Fibroblast of skin of left biceps (primary cell): Measurements from ENCODE around the gene PCDHA1.
"Not testable (repeated sequence)": the region's sequence is repeated elsewhere in the genome, so short reads cannot be mapped to it uniquely, and the experiment has no call there.

Experiments
- DNase-seq, 2 experiments: peaks; one replicate each; pipeline ENCODE4 v3.0.0-alpha.2; 2013; ENCODE audit warnings: low read depth in 2 of 2

Gene PCDHA1

GRCh38 chr5:140849831-140850634 is 64.1 kb downstream of the PCDHA1 start:
- DNase-seq = not testable (repeated sequence)

DNA sequence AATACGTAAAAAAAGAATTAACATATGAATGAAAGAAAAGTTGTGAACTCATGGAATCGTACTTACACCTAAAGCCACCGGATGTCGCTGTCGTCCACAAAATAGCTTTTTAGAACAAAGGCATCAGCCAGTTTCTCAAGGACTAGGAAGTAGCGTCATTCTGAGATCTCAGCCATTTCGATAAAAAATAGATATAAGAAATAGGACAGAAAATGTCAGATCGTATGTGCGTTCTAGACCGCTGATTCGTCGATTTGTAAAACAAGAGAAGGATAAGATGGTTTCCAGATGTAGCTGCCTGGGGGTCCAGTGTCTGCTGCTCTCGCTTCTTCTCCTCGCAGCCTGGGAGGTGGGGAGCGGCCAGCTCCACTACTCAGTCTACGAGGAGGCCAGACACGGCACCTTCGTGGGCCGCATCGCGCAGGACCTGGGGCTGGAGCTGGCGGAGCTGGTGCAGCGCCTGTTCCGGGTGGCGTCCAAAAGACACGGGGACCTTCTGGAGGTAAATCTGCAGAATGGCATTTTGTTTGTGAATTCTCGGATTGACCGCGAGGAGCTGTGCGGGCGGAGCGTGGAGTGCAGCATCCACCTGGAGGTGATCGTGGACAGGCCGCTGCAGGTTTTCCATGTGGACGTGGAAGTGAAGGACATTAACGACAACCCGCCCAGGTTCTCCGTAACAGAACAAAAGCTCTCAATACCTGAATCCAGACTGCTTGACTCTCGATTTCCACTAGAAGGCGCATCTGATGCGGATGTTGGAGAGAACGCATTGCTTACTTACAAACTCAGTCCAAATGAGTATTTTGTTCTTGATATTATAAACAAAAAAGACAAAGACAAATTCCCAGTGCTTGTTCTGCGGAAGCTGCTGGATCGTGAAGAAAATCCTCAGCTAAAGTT is 70.1 kb downstream of the PCDHA1 start, which contains the start of gene PCDHA10:
PCDHA10 (plus strand) TSS at position 126 of the 903 bp plus-strand sequence; CDS start at position 278, 152 bp downstream.
- DNase-seq = no peak

DNA sequence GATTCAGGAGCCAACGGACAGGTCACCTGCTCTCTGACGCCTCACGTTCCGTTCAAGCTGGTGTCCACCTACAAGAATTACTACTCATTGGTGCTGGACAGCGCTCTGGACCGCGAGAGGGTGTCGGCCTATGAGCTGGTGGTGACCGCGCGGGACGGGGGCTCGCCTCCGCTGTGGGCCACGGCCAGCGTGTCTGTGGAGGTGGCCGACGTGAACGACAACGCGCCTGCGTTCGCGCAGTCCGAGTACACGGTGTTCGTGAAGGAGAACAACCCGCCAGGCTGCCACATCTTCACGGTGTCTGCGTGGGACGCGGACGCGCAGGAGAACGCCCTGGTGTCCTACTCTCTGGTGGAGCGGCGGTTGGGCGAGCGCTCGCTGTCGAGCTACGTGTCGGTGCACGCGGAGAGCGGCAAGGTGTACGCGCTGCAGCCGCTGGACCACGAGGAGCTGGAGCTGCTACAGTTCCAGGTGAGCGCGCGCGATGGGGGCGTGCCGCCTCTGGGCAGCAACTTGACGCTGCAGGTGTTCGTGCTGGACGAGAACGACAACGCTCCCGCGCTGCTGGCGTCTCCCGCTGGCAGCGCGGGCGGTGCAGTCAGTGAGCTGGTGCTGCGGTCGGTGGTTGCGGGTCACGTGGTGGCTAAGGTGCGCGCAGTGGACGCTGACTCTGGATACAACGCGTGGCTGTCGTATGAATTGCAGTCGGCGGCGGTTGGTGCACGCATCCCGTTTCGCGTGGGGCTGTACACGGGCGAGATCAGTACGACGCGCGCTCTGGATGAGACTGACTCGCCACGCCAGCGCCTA is 71.4 kb downstream of the PCDHA1 start:
- no peak for DNase-seq

- DNase-seq = no peak
Measured at GRCh38 chr5:140857987-140858240, 72.0 kb downstream of the PCDHA1 start.

DNA sequence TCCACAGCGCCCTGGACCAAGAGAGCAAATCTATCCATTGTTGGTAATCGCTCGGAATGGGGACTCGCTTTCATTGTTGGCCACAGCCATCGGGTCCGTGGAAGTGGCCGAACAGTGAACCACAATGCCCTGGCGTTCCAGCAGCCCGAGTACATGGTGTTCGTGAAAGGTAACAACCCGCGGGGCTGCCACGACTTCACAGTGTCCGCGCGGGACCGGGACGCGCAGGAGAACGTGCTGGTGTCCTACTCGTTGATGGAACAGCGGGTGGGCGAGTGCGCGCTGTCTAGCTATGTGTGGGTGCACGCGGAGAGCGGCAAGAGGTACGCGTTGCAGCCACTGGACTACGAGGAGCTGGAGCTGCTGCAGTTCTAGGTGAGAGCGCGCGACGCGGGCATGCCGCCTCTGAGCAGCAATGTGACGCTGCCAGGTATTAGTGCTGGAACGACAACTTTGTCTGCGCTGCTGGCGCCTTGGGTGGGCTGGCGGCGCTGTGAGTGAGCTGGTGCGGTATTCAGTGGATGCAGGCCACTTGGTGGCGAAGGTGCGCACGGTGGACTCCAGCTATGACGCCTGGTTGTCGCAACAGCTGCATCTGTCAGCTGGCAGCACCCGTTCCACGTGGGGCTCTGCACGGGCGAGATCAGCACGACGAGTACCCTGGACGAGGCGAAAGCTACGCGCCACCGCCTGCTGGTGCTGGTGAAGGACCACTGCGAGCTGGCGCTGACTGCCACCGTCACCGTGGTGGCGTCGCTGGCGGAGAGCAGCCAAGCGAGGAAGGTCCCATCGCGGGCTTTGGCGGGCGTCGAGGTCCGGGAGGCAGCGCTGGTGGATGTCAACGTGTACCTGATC is 76.7 kb downstream of the PCDHA1 start:
- no peak for DNase-seq

DNA sequence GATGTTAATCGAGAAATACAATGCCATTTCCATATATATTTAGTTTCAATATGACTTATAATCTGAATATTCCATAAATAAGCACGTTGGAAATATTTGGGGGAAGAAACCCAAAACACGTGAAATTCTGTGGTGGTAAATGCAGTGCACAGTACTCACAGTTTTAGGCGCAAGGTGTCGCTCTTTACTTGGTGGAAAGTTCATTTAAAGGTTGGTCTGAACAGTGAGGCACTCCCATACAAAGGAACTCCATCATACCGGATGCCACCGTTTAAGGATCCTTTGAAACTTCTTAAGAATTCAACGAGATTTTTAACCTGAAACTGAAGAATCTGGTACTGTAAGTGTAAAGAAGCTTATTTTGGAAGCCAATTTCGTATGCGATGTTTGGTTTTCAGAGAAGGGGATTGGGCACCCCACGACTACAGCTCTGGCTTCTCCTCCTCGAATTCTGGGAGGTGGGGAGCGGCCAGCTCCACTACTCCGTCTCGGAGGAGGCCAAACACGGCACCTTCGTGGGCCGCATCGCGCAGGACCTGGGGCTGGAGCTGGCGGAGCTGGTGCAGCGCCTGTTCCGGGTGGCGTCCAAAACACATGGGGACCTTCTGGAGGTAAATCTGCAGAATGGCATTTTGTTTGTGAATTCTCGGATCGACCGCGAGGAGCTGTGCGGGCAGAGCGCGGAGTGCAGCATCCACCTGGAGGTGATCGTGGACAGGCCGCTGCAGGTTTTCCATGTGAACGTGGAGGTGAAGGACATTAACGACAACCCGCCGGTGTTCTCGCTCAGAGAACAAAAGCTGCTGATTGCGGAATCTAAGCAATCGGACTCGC is 83.0 kb downstream of the PCDHA1 start, which contains the start of gene PCDHA11:
PCDHA11 (plus strand) TSS at position 237 of the 834 bp plus-strand sequence; CDS start at position 384, 147 bp downstream.
- DNase-seq = no peak

DNA sequence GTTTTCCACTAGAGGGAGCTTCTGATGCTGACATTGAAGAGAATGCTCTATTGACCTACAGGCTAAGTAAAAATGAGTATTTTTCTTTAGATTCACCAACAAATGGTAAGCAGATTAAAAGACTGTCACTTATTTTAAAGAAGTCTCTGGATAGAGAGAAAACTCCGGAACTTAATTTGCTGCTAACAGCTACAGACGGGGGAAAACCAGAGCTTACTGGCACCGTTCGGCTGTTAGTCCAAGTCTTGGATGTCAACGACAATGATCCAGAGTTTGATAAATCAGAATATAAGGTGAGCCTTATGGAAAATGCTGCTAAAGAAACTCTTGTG is 83.6 kb downstream of the PCDHA1 start:
- no peak for DNase-seq

DNA sequence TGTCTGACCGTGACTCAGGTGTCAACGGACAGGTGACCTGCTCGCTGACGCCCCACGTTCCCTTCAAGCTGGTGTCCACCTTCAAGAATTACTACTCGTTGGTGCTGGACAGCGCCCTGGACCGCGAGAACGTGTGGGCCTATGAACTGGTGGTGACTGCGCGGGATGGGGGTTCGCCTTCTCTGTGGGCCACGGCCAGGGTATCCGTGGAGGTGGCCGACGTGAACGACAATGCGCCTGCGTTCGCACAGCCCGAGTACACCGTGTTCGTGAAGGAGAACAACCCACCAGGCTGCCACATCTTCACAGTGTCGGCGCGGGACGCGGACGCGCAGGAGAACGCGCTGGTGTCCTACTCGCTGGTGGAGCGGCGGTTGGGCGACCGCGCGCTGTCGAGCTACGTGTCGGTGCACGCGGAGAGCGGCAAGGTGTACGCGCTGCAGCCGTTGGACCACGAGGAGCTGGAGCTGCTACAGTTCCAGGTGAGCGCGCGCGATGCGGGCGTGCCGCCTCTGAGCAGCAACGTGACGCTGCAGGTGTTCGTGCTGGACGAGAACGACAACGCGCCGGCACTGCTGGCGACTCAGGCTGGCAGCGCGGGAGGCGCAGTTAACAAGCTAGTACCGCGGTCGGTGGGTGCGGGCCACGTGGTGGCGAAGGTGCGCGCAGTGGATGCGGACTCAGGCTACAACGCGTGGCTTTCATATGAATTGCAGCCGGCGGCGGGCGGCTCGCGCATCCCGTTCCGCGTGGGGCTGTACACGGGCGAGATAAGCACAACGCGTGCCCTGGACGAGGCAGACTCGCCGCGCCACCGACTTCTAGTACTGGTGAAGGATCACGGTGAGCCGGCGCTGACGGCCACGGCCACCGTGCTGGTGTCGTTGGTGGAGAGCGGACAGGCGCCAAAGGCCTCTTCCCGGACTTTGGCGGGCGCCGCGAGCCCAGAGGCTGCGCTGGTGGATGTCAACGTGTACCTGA is 84.6 kb downstream of the PCDHA1 start:
- DNase-seq = no peak

DNA sequence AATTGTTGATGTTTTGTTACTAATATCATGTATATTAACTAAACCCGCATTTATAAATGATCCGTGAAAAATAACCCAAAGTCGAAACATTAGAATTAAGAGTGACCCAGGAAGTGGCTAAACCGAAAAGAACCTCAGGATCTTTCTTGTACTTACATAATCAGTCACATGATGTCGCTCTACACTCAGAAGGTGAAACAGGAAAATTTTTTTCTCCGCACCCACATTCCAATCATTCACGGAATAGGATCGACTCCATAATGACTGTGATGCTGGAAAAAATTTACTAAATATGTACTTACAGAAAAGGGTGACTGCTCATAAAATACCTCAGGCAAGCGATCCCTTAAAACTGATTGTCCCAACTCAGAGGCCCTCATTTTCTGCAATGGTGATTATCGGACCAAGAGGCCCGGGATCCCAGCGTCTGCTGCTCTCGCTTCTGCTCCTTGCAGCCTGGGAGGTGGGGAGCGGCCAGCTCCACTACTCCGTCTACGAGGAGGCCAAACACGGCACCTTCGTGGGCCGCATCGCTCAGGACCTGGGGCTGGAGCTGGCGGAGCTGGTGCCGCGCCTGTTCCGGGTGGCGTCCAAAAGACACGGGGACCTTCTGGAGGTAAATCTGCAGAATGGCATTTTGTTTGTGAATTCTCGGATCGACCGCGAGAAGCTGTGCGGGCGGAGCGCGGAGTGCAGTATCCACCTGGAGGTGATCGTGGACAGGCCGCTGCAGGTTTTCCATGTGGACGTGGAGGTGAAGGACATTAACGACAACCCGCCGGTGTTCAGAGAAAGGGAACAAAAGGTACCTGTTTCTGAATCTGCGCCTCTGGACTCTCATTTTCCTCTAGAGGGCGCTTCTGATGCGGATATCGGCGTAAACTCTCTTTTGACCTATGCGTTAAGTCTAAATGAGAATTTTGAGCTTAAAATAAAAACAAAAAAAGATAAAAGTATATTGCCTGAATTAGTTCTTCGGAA is 89.4 kb downstream of the PCDHA1 start, which contains the start of gene PCDHA12:
PCDHA12 (plus strand) TSS at position 224 of the 981 bp plus-strand sequence; CDS start at position 389, 165 bp downstream.
- no peak for DNase-seq

DNA sequence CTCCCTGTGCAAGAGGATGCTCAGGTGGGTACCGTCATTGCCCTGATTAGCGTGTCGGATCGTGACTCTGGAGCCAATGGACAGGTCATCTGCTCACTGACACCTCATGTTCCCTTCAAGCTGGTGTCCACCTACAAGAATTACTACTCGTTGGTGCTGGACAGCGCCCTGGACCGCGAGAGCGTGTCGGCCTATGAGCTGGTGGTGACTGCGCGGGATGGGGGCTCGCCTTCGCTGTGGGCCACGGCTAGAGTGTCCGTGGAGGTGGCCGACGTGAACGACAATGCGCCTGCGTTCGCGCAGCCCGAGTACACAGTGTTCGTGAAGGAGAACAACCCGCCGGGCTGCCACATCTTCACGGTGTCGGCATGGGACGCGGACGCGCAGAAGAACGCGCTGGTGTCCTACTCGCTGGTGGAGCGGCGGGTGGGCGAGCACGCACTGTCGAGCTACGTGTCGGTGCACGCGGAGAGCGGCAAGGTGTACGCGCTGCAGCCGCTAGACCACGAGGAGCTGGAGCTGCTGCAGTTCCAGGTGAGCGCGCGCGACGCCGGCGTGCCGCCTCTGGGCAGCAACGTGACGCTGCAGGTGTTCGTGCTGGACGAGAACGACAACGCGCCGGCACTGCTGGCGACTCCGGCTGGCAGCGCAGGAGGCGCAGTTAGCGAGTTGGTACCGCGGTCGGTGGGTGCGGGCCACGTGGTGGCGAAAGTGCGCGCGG is 90.8 kb downstream of the PCDHA1 start:
- DNase-seq = not testable (repeated sequence)

- no peak for DNase-seq
Measured at GRCh38 chr5:140877262-140877581, 91.3 kb downstream of the PCDHA1 start.

DNA sequence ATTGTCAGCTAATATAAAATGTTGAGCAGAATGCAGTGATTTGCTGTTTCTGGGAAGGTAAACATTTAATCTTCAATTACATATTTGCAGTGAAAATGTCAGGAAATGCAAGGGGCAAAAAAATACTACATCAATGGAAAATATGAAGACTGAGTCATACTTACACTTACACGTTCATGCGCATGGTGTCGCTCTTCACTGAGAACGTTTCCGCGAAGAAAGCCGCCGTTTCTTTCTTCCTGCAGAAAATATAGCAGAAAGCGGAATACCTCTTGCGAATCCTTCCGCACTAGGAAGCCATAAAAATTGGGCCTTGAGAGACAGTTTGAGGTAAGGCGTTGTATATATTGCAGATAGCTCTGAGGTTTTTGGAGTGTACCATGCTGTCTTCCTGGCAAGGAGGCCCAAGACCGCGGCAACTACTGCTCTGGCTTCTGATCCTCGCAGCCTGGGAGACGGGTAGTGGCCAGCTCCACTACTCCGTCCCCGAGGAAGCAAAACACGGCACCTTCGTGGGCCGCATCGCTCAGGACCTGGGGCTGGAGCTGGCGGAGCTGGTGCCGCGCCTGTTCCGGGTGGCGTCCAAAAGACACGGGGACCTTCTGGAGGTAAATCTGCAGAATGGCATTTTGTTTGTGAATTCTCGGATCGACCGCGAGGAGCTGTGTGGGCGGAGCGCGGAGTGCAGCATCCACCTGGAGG is 96.1 kb downstream of the PCDHA1 start, which contains the start of gene PCDHA13:
PCDHA13 (plus strand) TSS at position 236 of the 702 bp plus-strand sequence; CDS start at position 381, 145 bp downstream.
- DNase-seq = no peak

DNA sequence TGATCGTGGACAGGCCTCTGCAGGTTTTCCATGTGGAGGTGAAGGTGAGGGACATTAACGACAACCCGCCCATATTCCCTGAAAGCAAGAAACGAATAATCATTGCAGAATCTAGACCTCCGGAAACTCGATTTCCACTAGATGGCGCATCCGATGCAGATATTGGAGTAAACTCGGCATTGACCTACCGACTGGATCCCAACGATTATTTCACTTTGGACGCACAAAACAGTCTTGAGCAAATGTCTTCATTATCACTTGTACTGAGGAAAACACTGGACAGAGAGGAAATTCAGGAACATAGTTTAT is 96.6 kb downstream of the PCDHA1 start:
- DNase-seq = no peak

GRCh38 chr5:140883373-140883772 is 97.4 kb downstream of the PCDHA1 start:
- no peak for DNase-seq

GRCh38 chr5:140883927-140884697 is 98.2 kb downstream of the PCDHA1 start:
- no peak for DNase-seq

- no peak for DNase-seq
Measured at GRCh38 chr5:140916325-140916724, 130.4 kb downstream of the PCDHA1 start.
